ENCODE data around the gene CCDC85A.

DNA sequence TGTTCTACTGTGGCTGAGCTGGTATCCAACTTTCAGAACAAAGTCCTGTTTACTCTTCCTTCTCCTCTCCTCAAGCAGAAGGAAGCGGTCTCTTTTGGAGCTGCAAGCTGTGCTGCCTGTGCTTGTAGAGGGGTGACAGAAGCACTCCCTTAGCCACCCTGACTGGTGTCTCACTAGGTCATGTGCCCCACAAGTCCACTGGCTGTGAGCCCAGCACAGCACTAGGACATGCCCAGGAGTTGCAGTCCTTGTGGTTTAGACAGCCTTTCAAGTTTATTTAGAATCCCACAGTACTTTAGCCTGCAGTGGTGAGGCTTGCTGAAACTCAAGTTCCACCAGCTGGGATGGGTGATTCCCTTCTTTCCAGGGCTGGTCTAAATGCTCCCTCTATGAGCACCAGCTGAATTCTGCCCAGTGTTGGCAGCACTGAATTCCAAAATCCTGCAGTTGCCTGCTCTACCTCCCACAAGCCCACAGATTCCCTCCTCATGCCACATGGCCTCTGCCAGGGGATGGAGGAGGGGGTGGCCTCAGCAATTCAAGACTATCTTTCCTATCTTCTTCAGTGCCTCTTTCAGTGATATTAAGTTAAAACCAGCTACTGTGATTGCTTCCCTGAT, 61.2 kb downstream of the CCDC85A start:
- TF ChIP-seq YY1 (IDR thresholded peaks at IDR 0.05; ENCODE audit: extremely low read depth, insufficient replicate concordance, low read depth, low read length) (no peak), TCF7L2 (IDR thresholded peaks at IDR 0.05; ENCODE audit: borderline replicate concordance, extremely low read depth, insufficient read depth, insufficient read length) (no peak), EZH2phosphoT487 (IDR thresholded peaks at IDR 0.05; ENCODE audit: borderline replicate concordance) (no peak), POLR2A (IDR thresholded peaks at IDR 0.05; ENCODE audit: borderline replicate concordance, extremely low read depth, insufficient read depth, insufficient read length) (no peak), POLR2AphosphoS5 (IDR thresholded peaks at IDR 0.05; ENCODE audit: low read depth, low read length) (no peak), SIN3A (IDR thresholded peaks at IDR 0.05; ENCODE audit: low read depth) (no peak), SRF (IDR thresholded peaks at IDR 0.05; ENCODE audit: low read depth) (no peak), EZH2 (IDR thresholded peaks at IDR 0.05) (no peak)
- TF ChIP-seq, protein P1, sequence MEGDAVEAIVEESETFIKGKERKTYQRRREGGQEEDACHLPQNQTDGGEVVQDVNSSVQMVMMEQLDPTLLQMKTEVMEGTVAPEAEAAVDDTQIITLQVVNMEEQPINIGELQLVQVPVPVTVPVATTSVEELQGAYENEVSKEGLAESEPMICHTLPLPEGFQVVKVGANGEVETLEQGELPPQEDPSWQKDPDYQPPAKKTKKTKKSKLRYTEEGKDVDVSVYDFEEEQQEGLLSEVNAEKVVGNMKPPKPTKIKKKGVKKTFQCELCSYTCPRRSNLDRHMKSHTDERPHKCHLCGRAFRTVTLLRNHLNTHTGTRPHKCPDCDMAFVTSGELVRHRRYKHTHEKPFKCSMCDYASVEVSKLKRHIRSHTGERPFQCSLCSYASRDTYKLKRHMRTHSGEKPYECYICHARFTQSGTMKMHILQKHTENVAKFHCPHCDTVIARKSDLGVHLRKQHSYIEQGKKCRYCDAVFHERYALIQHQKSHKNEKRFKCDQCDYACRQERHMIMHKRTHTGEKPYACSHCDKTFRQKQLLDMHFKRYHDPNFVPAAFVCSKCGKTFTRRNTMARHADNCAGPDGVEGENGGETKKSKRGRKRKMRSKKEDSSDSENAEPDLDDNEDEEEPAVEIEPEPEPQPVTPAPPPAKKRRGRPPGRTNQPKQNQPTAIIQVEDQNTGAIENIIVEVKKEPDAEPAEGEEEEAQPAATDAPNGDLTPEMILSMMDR (IDR thresholded peaks at IDR 0.05 in 2 of 3, conservative IDR thresholded peaks at IDR 0.05 in 1 of 3; ENCODE audit: borderline replicate concordance in 1 of 3, insufficient read depth in 1 of 3, low read depth in 2 of 3, low read length in 2 of 3), result no peak
- TF ChIP-seq, protein P2, sequence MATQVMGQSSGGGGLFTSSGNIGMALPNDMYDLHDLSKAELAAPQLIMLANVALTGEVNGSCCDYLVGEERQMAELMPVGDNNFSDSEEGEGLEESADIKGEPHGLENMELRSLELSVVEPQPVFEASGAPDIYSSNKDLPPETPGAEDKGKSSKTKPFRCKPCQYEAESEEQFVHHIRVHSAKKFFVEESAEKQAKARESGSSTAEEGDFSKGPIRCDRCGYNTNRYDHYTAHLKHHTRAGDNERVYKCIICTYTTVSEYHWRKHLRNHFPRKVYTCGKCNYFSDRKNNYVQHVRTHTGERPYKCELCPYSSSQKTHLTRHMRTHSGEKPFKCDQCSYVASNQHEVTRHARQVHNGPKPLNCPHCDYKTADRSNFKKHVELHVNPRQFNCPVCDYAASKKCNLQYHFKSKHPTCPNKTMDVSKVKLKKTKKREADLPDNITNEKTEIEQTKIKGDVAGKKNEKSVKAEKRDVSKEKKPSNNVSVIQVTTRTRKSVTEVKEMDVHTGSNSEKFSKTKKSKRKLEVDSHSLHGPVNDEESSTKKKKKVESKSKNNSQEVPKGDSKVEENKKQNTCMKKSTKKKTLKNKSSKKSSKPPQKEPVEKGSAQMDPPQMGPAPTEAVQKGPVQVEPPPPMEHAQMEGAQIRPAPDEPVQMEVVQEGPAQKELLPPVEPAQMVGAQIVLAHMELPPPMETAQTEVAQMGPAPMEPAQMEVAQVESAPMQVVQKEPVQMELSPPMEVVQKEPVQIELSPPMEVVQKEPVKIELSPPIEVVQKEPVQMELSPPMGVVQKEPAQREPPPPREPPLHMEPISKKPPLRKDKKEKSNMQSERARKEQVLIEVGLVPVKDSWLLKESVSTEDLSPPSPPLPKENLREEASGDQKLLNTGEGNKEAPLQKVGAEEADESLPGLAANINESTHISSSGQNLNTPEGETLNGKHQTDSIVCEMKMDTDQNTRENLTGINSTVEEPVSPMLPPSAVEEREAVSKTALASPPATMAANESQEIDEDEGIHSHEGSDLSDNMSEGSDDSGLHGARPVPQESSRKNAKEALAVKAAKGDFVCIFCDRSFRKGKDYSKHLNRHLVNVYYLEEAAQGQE (IDR thresholded peaks at IDR 0.05; ENCODE audit: low read depth), result no peak
- TF ChIP-seq, protein P3, sequence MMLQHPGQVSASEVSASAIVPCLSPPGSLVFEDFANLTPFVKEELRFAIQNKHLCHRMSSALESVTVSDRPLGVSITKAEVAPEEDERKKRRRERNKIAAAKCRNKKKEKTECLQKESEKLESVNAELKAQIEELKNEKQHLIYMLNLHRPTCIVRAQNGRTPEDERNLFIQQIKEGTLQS (IDR thresholded peaks at IDR 0.05), result no peak
- TF ChIP-seq, protein P4, sequence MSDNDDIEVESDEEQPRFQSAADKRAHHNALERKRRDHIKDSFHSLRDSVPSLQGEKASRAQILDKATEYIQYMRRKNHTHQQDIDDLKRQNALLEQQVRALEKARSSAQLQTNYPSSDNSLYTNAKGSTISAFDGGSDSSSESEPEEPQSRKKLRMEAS (IDR thresholded peaks at IDR 0.05), result no peak

Measured in HCT116 (cell line).